Epithelial cell of prostate (primary cell): ENCODE results near the gene TMEM270.

Experiments
- DNase-seq: peaks from one replicate; pipeline ENCODE4 v3.0.0-alpha.2; 2011; ENCODE audit warnings: low read depth, low spot score
- H3K27ac ChIP-seq: fragments of 450-650 bp; 2 replicates; pipeline ENCODE4 v1.5.1; 2017; ENCODE audit warnings: mild to moderate bottlenecking

TMEM270 gene

DNA sequence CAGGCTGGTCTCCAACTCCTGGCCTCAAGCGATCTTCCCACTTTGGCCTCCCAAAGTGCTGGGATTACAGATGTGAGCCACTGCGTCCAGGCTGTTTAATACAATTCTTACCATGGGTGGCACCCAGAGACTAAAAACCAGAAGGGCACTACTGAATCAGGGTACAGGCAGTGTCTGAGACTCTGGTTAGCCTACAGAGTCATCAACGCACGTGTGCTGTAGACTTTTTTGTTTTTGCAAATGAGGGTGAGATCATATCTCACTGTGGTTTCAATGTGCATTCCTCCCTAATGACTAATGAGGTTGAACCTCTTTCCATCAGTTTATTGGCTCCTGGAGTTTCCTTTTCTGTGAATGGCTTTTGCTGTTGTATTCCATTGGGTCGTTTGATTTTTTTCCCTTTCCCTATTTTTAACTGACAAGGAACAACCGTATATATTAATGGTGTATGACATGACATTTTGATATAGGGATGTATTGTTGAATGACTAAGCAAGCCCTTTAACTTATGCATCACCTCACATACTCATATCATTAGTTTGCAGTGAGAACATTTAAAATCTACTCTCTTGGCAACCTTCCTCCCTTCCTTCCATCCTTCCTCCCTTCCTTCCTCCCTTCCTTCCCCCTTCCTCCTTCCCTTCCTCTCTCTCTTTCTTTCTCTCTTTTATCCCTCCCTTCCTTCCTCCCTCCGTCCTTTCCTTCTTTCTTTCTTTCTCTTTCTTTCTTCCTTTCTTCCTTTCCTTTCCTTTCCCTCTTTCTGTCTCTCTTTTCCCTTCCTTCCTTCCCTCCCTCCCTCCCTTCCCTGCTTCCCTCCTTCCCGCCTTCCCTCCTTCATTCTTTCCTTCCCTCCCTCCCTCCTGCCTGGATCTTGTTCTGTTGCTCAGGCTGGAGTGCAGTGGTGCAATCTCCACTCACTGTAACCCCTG is 9.3 kb upstream of the TMEM270 start:
- DNase-seq: peak; percentile 96
- peak overlapping the region; percentile 99 for H3K27ac ChIP-seq

DNA sequence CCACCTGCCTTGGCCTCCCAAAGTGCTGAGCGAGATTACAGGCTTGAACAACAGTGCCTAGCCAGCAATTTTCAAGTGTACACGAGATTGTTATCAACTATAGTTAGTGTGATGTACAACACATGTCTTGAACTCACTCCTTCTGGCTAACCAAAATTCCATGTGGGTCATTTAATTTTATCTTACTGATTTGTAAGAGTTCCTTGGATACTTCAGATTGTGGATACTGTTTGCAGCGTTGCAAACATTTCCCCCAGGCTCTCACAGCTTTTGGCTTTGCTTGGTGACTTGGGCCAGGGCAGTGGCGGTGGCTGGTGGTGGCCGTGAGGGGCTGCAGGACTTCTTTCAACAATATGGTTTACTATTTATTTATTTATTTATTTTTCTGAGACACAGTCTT is 8.5 kb upstream of the TMEM270 start:
- DNase-seq: no peak
- H3K27ac ChIP-seq: peak overlapping the region; percentile 99

DNA sequence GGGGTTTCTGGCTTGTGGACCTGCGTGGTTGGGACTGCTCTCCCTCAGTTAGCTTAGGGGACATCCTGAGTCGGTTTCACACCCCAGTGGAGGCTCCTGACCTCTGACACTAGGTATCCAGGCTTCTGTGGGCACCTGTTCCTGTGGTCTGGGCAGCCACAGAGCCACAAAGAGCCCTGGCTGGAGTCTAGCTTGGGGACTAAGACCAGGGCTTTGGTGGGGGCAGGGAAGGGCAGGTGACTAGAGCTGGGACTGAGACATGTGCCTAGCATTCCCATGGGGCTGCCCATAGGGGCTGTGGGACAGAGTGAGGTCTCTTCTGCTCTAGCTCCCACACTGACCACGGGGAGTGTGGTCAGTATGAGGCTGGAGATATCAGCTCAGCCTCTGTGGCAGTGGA is 4.0 kb upstream of the TMEM270 start:
- DNase-seq: no peak
- no peak overlapping the region for H3K27ac ChIP-seq

DNA sequence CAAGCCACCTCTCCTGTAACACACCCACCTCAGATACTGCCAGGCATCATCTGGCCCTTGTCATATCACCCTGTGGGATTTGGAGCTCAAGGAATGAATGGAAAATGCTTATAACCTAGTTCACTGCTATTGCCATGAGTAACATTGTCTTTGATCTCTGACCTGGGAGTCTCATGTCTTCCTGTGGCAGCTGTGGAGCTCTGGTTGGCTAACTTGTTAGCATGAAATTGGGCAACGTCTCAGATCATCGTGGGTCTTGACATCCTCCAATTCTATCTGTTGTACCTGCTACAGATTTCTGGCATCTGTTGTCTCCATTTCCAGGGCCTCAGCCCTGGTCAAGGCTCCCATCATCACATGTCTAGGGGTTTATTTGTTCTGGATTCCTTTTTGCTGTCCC is 2.2 kb upstream of the TMEM270 start:
- H3K27ac ChIP-seq: no peak overlapping the region
- DNase-seq: no peak

DNA sequence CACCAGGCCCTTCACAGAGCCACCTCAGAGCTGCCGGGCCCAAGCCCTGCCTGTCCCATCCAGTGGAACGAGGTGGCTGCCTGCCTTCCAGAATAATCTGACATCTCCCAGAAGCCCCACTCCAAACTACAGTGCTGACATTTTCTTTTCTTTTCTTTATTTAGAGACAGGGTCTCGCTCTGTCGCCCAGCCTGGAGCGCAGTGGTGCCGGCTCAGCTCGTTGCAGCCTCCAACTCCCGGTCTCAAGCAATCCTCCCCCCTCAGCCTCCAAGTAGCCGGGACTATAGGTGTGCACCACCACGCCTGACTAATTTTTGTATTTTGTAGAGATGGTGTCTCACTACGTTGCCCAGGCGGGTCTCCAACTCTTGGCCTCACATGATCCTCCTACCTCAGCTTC is 346 bp downstream of the TMEM270 start:
- DNase-seq: no peak
- no peak overlapping the region for H3K27ac ChIP-seq

DNA sequence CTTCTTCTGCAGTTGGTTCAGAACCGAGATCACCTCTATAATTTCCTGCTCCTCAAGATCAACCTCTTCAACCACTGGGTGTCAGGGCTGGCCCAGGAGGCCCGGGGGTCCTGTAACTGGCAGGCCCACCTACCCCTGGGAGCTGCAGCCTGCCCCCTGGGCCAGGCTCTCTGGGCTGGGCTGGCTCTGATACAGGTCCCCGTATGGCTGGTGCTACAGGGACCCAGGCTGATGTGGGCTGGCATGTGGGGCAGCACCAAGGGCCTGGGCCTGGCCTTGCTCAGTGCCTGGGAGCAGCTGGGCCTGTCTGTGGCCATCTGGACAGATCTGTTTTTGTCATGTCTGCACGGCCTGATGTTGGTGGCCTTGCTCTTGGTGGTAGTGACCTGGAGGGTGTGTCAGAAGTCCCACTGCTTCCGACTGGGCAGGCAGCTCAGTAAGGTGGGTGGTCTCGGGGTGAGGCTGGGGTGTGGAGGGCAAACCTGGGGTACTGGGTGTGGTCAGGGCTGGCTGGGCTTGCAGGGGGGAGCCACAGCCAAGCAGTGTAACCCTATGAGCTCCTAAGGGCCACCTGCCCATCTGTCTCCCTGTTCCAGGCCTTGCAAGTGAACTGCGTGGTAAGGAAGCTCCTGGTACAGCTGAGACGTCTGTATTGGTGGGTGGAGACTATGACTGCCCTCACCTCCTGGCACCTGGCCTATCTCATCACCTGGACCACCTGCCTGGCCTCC is 4.2 kb downstream of the TMEM270 start:
- H3K27ac ChIP-seq: no peak overlapping the region
- DNase-seq: no peak

DNA sequence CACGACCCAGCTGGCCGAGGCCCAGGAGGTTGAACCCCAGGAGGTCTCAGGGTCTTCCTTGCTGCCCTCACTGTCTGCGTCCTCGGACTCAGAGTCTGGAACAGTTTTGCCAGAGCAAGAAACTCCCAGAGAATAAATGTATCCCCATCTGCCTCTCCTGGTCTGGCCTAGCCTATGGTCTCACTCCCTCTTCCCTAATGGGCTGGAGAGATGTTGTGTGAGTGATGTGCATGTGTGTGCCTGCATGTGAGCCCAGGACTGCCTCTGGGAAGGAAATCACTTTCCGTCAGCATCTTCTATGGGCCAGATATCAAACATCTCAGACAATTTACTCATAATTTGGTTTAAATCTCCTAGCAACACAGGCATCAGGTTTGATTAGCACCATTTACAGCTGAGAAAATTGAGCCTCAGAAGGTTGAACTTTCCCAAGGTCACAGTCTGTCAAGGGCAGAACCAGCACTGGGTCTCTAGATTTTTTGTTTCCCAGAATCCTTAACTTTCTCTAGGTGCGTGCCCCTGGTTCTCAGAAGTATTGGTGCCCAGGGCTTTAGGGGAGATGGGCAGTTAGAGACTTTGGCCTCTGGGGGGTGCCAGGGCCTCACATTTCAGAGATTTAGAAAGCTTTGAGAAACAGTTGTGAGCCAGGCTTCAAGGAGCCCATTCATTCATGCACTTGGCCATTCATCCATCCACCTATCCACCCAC is 4.9 kb downstream of the TMEM270 start:
- H3K27ac ChIP-seq: no peak overlapping the region
- no peak for DNase-seq

DNA sequence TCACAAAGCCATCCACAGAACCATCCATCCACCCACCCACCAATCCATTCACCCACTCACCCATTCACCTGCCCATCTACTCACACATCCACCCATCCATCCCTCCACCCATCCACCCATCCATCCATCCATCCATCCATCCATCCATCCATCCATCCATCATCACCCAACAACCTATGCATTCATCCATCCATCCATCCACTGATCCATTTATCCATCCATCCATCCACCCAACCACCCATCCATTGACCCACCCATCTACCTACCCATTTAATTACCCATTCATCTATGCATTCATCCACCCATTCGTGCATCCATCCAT is 5.4 kb downstream of the TMEM270 start:
- no peak overlapping the region for H3K27ac ChIP-seq

DNA sequence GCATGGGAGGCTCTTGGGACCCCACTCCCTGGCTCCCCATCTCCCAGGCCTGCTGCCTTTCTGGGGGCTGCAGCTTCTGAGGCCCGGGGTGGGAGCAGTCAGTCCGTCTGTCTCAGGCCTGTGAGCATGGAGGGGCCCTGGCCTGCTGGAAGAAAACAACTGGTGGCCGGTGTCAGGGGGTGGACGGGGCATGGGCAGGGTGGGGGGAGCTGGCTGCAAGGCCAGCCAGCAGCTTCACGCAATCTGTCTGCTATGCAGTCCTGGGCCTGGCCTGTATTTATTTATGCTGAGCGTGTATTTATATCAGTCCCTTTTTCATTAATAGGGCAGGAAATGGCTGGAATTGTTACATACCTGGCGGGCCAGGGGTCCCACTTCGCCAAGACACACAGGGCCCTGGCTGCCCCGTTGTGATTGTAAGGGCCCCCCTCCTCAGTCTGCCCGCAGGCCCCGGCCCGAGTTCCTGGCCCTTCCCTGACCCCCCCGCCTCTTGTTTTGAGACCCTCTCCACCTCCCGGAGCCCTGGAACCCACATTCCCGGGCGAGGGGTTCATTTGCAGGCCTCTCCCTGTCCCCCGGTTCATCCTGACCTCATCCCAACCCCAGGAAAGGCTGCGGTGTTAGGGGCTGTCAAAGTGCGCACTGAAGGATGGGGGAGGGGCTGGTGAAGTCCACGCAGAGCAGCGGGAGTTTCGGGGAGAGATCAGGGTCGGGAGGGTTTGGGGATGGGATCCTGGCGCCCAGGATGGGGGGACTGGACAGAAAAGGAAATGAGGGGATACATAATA is 8.2 kb downstream of the TMEM270 start:
- DNase-seq: no peak
- no peak overlapping the region for H3K27ac ChIP-seq

More for the DNA sequence above, 5.4 kb downstream of the TMEM270 start:
- DNase-seq: no peak

DNA sequence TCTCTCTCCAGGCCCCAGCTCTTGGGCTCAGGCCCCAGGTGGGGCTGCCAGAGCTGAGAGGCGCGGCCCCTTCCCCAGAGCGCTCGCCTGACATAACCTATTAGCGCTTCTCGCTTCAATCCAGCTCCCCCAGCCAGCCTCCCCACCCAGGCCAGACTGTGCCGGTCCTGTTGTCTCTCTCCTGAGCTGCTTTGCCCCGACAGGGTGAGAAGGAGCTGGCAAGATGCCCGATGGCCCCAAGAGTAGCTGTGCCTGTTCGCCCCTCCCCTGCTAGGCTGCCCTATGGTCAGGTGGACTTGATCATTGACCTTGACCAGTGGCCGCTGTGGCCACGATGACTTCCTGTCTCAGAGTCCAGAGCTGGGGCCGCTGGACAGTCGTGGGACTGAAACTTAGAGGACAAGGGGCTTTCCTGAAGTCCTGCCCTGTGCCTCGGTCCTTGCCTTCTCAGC is 9.1 kb downstream of the TMEM270 start:
- DNase-seq: no peak
- no peak overlapping the region for H3K27ac ChIP-seq

DNA sequence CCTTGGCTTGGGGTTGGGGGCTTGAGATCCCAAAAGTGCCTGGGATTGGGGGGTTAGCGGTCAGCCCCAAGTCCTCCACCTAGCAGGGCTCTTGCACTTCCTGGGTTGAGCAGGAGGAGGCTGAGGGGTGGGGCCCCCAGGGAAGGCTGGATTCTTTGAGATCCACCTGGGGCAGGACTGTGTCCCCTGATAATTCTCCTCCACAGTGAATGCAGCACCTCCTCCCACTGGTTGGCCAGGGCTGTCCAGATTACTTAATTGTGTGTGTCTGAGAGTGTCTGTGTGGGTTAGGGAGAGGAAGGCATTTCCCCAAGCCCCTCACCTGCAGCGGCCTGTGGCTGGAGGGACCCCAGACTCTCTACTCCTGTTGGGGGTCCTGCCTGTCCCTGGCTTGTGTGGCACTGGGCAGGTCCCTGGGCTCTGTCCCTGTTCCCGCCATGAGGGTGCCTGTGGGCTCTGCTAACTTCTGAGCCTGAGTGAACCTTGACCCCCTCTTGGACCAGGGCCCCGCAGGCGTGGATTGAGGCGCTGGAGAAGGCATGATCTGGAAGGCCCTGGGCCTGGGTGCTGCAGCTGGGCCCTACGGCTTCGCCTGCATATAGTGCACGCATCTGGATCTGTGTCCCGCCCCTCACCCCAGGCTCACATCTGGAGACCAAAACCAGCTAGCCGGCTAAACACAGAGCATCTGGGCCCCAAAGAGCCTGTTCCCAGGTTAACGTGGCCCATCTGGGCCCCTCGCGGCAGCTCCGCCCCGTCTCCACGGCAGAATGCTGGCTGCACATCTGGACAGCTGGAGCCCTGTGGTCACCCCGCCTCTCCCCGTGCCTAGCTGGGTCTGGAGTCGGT is 10.4 kb downstream of the TMEM270 start:
- no peak for DNase-seq
- no peak overlapping the region for H3K27ac ChIP-seq

DNA sequence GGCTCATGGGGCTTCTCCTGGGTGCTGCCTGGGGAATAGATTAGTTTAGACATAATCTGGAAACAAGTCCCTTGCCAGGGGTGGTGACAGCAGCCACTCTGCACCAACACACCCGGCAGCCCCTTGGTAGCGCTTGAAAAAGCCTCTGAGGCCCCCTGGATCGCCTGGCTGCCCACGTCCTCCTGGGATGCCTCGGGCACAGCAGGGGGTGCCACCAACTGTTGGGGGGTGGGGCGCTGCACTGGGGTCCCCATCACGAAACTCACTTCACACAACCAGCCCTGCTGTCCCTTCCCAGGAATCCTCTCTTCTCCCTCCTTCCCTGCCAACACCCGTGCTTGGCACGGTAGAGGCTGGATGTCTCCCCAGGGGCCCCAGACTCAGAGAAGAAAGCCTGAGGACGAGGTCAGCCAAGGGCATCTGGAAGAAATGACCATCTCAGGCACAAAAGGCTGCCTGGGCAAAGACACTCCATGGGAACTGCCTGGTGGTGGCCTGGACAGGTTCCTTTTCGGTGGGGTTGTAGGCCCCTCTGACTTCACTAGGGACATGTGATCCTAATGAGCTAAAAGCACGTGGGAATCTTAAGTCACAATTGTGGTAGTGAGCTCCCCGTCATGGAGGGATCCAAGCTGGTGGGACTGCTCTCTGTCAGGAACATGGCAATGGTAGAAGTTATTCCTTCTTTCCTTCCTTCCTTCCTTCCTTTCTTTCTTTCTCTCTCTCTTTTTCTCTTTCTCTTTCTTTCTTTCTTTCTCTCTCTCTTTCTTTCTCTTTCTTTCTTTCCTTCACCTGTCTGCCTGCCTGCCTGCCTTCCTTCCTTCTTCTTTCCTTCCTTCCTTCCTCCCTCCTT is 11.3 kb downstream of the TMEM270 start:
- H3K27ac ChIP-seq: no peak overlapping the region
- DNase-seq: no peak

DNA sequence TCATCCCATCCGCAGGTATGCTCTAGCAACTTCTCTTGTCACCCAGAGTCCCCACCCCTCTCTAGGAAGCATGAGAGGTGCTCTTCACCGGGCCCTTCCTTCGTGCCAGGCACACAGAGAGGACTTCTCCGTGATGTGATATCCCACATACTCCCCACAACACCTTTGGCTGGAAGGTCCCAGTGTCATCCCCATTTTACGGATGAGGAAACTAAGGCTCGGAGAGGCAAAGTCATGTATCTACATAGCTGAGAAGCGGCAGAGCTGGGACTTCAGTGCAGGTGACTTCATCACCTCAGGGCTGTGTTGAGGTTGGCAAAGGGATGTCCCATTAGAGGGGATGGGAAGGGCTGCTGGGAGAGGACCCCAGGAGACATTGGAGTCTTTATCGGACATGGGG is 15.4 kb downstream of the TMEM270 start:
- DNase-seq: no peak
- no peak overlapping the region for H3K27ac ChIP-seq

DNA sequence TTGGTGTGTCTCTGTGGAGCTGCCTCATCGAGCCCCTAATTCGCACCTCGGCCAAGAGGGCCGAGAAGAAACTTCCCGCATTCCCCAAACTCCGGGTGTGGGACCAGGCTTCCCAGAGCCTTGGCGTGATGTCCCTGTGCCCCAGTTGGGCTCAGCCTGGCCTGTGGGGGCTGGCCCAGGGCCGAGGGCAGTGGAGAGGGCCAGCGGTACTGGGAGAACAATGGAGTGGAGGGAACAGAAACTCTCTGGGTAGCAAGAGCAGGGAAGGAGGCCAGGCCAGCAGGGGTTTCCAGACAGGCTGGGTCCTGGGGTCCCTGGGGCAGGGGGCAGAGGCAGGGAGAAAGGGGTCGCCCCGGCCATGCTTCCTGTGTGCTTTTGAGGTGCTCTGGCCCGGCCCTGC is 16.0 kb downstream of the TMEM270 start:
- DNase-seq: no peak
- no peak overlapping the region for H3K27ac ChIP-seq

DNA sequence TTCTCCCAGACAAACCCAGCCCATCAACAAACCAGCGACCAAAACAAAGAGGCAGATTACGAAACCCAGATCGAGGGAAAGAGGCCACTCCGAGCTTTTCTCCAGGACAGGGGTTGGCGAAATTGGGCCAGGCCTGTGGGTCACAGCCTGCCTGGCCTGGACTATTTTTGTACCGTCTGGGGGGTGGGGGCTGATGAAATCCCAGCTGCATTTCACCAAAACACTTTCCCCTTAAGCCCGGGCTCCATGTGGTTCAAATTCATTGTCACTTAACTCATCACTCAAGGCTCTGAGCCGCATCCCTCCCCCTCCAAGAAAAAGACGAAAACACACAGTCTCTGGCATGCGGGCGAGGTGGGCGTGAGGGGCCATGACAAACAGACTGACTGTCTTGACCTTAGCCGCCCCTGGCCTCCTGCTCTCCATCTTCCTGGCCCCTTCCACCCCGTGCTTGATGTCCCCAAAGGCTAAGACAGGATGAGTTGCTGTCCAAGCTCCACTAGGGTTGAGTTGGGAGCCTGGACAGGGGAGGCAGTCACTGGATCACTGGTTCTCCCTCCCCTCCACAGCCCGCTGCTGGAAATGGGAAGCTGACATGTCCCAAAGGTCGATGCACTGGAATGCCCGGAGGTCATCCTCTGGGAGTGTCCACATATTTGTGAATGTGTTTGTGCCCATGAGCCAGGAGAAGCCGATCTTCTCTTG is 19.2 kb downstream of the TMEM270 start:
- no peak for DNase-seq
- H3K27ac ChIP-seq: no peak overlapping the region

DNA sequence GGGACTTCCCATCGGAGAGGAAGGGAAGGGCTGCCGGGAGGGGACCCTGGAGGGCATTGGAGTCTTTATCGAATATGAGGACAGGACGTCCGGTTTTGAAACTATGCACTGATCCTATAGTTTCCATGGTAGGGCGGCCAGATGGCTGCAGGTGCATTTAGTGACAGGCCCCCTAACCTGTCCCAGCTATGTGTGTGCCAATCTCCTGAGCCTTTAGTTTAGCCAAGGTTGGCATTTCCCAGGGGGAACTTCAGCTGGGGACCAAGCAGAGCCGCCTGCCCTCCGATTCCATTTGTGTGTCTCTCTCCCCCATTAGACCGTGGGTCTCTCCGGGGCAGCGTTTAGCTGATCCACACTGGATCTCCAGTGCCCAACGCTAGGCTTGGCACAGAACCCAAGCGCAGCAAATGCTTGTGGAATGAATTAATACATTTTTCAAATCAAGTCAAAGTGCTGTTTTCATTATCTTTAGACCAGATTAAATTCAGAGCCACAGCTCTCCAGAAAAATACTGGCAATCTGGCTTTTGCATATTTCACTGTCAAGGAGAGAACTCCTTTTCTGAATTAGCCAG is 19.9 kb downstream of the TMEM270 start:
- DNase-seq: no peak
- H3K27ac ChIP-seq: no peak overlapping the region

DNA sequence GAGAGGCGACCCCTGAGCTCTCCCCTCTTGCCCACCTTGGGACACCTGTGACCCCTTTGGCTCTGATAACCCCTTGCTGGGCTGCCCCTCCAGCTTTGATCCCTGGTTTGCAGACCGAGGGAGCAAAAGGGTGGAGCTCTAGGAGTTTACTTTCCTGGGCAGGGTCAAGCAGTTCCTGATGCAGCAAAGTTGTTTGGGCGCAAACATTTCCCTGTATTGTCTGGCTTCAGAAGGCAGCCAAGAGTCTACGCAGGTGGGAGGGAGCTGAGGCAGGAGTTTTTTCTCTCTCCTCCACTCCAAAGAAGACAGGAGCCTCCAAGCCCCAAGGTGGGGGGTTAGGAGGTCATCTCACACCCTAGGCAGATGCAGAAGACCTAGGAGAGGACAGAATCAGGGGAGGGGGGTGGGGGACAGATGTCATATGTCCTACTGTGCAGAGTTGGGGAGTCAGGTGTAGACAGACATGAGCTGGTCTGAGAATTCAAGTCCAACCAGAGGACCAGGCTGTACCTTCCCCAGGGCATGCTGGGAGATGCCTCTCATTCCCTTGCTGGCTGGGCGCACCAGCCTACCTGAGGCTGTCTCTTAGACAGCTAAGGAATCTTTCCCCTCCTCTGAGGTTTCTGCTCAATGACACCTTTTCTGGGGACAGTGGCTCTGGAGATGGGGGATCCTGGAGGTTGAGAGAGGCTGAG is 20.5 kb downstream of the TMEM270 start:
- no peak for DNase-seq
- no peak overlapping the region for H3K27ac ChIP-seq
